GM21737 (cell line): Measurements from ENCODE around the gene HGD.
"Not testable (repeated sequence)": the region's sequence is repeated elsewhere in the genome, so short reads cannot be mapped to it uniquely, and the experiment has no call there.

ENCODE experiments used
- ATAC-seq: cut with Tn5 transposase; IDR thresholded peaks from one replicate; pipeline ENCODE4 v1.9.1; 2021; ENCODE audit warnings: mild to moderate bottlenecking, moderate library complexity; ENCODE audit not compliant: unreplicated experiment

Gene HGD

GRCh38 chr3:120680193-120680894, 1.7 kb downstream of the HGD start:
- no peak for ATAC-seq

- peak; percentile 33 for ATAC-seq
Measured at GRCh38 chr3:120678984-120679383, 3.1 kb downstream of the HGD start.

GRCh38 chr3:120678331-120678947, 3.6 kb downstream of the HGD start:
- ATAC-seq, result peak; percentile 92

GRCh38 chr3:120677193-120677592, 4.8 kb downstream of the HGD start:
- not testable (repeated sequence) for ATAC-seq

- no peak for ATAC-seq
Measured at GRCh38 chr3:120673116-120673515, 8.9 kb downstream of the HGD start.

- no peak for ATAC-seq
Measured at GRCh38 chr3:120670576-120670975, 11.5 kb downstream of the HGD start.

GRCh38 chr3:120664926-120665325, 17.1 kb downstream of the HGD start:
- ATAC-seq, result no peak

- ATAC-seq, result no peak
Measured at GRCh38 chr3:120661945-120662344, 20.1 kb downstream of the HGD start.

- ATAC-seq, result no peak
Measured at GRCh38 chr3:120661106-120661905, 20.7 kb downstream of the HGD start.

GRCh38 chr3:120659834-120660233, 22.2 kb downstream of the HGD start:
- no peak for ATAC-seq

GRCh38 chr3:120659285-120659684, 22.8 kb downstream of the HGD start:
- no peak for ATAC-seq

GRCh38 chr3:120652896-120653545, 29.0 kb downstream of the HGD start:
- ATAC-seq, result no peak

- no peak for ATAC-seq
Measured at GRCh38 chr3:120652281-120652680, 29.8 kb downstream of the HGD start.

GRCh38 chr3:120650311-120650710, 31.7 kb downstream of the HGD start:
- no peak for ATAC-seq

- no peak for ATAC-seq
Measured at GRCh38 chr3:120649830-120650233, 32.2 kb downstream of the HGD start.

- ATAC-seq, result no peak
Measured at GRCh38 chr3:120648290-120648689, 33.7 kb downstream of the HGD start.

GRCh38 chr3:120646771-120647432, 35.1 kb downstream of the HGD start:
- no peak for ATAC-seq

GRCh38 chr3:120645083-120645845, 36.8 kb downstream of the HGD start:
- ATAC-seq, result no peak

GRCh38 chr3:120642368-120642948, 39.6 kb downstream of the HGD start:
- ATAC-seq, result no peak
